GM23338 (cell line): ENCODE results near the gene SLC49A4. TPM values are rescaled to one million over a fixed set of nuclear protein-coding genes. Genes with fewer than 3 reads are reported as not detected.

Experiments used
- ATAC-seq: fragments of 200-7000 bp; cut with Tn5 transposase; 3 replicates; pipeline ENCODE4 v1.9.1; 2020
- DNase-seq: peaks from one replicate; pipeline ENCODE4 v3.0.0-alpha.2; 2015; ENCODE audit warnings: low spot score
- H2AFZ ChIP-seq: fragments of 200-600 bp; sonication (generic); 2 replicates; pipeline ENCODE4 v1.8.0; 2016; ENCODE audit warnings: antibody characterized with exemption, mild to moderate bottlenecking, moderate library complexity
- H3F3A ChIP-seq: fragments of 200-600 bp; sonication (generic); replicated peaks from 2 replicates; pipeline ENCODE4 v1.8.0; 2017; ENCODE audit warnings: antibody characterized with exemption, mixed run types, low read depth
- H3K27ac ChIP-seq: fragments of 200-600 bp; sonication (generic); 2 replicates; pipeline ENCODE4 v1.6.1; 2016; ENCODE audit warnings: low read depth
- H3K27me3 ChIP-seq: fragments of 200-600 bp; sonication (generic); 2 replicates; pipeline ENCODE4 v1.8.0; 2016; ENCODE audit warnings: mild to moderate bottlenecking, mixed run types, moderate library complexity; ENCODE audit not compliant: insufficient read depth
- H3K36me3 ChIP-seq: fragments of 200-600 bp; sonication (generic); 2 replicates; pipeline ENCODE4 v1.8.0; 2016; ENCODE audit warnings: mild to moderate bottlenecking; ENCODE audit not compliant: insufficient read depth
- H3K4me1 ChIP-seq: fragments of 200-600 bp; sonication (generic); 2 replicates; pipeline ENCODE4 v1.8.0; 2016; ENCODE audit warnings: mild to moderate bottlenecking, moderate library complexity; ENCODE audit not compliant: insufficient read depth
- H3K4me2 ChIP-seq: fragments of 200-600 bp; sonication (generic); 2 replicates; pipeline ENCODE4 v1.7.1; 2017; ENCODE audit warnings: mixed run types
- H3K4me3 ChIP-seq: fragments of 200-600 bp; sonication (generic); 2 replicates; pipeline ENCODE4 v1.6.1; 2016; ENCODE audit warnings: mixed run types
- H3K79me2 ChIP-seq: fragments of 200-600 bp; sonication (generic); replicated peaks from 2 replicates; pipeline ENCODE4 v1.8.0; 2017; ENCODE audit warnings: mild to moderate bottlenecking; ENCODE audit not compliant: insufficient read depth
- H3K9me2 ChIP-seq: fragments of 200-600 bp; sonication (generic); 2 replicates; pipeline ENCODE4 v1.8.0; 2017; ENCODE audit not compliant: insufficient read depth
- H4K20me1 ChIP-seq: fragments of 200-600 bp; sonication (generic); replicated peaks from 2 replicates; pipeline ENCODE4 v1.8.0; 2017; ENCODE audit warnings: mild to moderate bottlenecking; ENCODE audit not compliant: insufficient read depth
- H3K27ac Mint-ChIP-seq: 2 replicates; pipeline ENCODE4 v1.8.0; 2020; ENCODE audit warnings: inconsistent platforms, mild to moderate bottlenecking, moderate library complexity, mixed read lengths
- H3K27me3 Mint-ChIP-seq: 3 replicates; pipeline ENCODE4 v1.8.0; 2022; ENCODE audit warnings: low read depth, mild to moderate bottlenecking, moderate library complexity, mixed read lengths, inconsistent platforms; ENCODE audit not compliant: insufficient read depth, poor library complexity
- H3K36me3 Mint-ChIP-seq: 3 replicates; pipeline ENCODE4 v1.8.0; 2021; ENCODE audit warnings: low read depth, mild to moderate bottlenecking, inconsistent platforms, moderate library complexity, mixed read lengths
- H3K4me1 Mint-ChIP-seq: 3 replicates; pipeline ENCODE4 v1.8.0; 2020; ENCODE audit warnings: mild to moderate bottlenecking, inconsistent platforms, mixed read lengths
- H3K4me3 Mint-ChIP-seq: 3 replicates; pipeline ENCODE4 v1.8.0; 2021; ENCODE audit warnings: moderate library complexity, mild to moderate bottlenecking, inconsistent platforms, mixed read lengths
- H3K9me3 Mint-ChIP-seq: 3 replicates; pipeline ENCODE4 v1.8.0; 2020; ENCODE audit warnings: moderate library complexity, mild to moderate bottlenecking, inconsistent platforms, mixed read lengths
- CREB1 ChIP-seq: fragments of 250-450 bp; sonication (Bioruptor Pico); IDR thresholded peaks from 2 replicates; pipeline ENCODE4 v1.5.0; 2020; ENCODE audit warnings: low read depth, mild to moderate bottlenecking, moderate library complexity
- EZH2 ChIP-seq: fragments of 200-600 bp; sonication (generic); IDR thresholded peaks from one replicate; pipeline ENCODE4 v1.8.0; 2017; ENCODE audit warnings: antibody characterized with exemption, mild to moderate bottlenecking, low read depth; ENCODE audit not compliant: unreplicated experiment
- EZH2phosphoT487 ChIP-seq: fragments of 200-600 bp; sonication (generic); IDR thresholded peaks from one replicate; pipeline ENCODE4 v1.8.1; 2018; ENCODE audit warnings: antibody characterized with exemption; ENCODE audit not compliant: unreplicated experiment
- JUNB ChIP-seq: IDR thresholded peaks from one replicate; pipeline ENCODE4 v1.6.1; 2016; ENCODE audit warnings: antibody characterized with exemption; ENCODE audit not compliant: unreplicated experiment
- NANOG ChIP-seq: IDR thresholded peaks from 2 replicates; pipeline ENCODE4 v1.6.1; 2016; ENCODE audit warnings: antibody characterized with exemption, borderline replicate concordance
- POLR2AphosphoS5 ChIP-seq: IDR thresholded peaks from 2 replicates; pipeline ENCODE4 v1.6.1; 2016; ENCODE audit warnings: antibody characterized with exemption, low read depth
- STAT1 ChIP-seq: IDR thresholded peaks from one replicate; pipeline ENCODE4 v1.6.1; 2016; ENCODE audit warnings: antibody characterized with exemption; ENCODE audit not compliant: unreplicated experiment
- ZNF114 ChIP-seq: fragments of 250-450 bp; sonication (Bioruptor Pico); IDR thresholded peaks from 2 replicates; pipeline ENCODE4 v1.5.0; 2020; ENCODE audit warnings: mild to moderate bottlenecking, moderate library complexity
- ZNF331 ChIP-seq: fragments of 250-450 bp; sonication (Bioruptor Pico); IDR thresholded peaks from 2 replicates; pipeline ENCODE4 v1.5.0; 2020; ENCODE audit warnings: low read depth, mild to moderate bottlenecking, moderate library complexity
- polyA plus RNA-seq: library from polyadenylated mRNA; unstranded; fragments of >200 nt; fragmentation: Nextera tagmentation; extraction: Ambion mirVana; gene quantifications from 2 replicates; pipeline ENCODE4 v1.2.1, GENCODE V29; 2016
- total RNA-seq: library from RNA; depleted of rRNA; stranded (reverse); fragments of >200 nt; shearing (Covaris generic); gene quantifications from 2 replicates; pipeline ENCODE4 v1.2.3, GENCODE V29; 2014
- TF ChIP-seq, protein P1 (sequence below): IDR thresholded peaks from one replicate; pipeline ENCODE4 v1.6.1; 2018; ENCODE audit warnings: antibody characterized with exemption; ENCODE audit not compliant: unreplicated experiment
- TF ChIP-seq, protein P2 (sequence below), 2 experiments: fragments of 200-600 bp in 1 of 2; sonication (generic) in 1 of 2; conservative IDR thresholded peaks; 2 replicates each; pipeline versions ENCODE4 v1.5.1 to v1.6.1; 2016 to 2017; ENCODE audit warnings: antibody characterized with exemption in 2 of 2, low read depth in 2 of 2, mild to moderate bottlenecking in 2 of 2, moderate library complexity in 1 of 2
- TF ChIP-seq, protein P3 (sequence below): fragments of 250-450 bp; sonication (Bioruptor Pico); IDR thresholded peaks from 2 replicates; pipeline ENCODE4 v1.5.0; 2020; ENCODE audit warnings: mild to moderate bottlenecking, moderate library complexity
- TF ChIP-seq, protein P4 (sequence below): IDR thresholded peaks from 2 replicates; pipeline ENCODE4 v1.6.1; 2016; ENCODE audit warnings: antibody characterized with exemption

SLC49A4 gene
- total and polyA plus RNA-seq, 2 experiments from 2014 or later, result 3.7 to 16.8 TPM

DNA sequence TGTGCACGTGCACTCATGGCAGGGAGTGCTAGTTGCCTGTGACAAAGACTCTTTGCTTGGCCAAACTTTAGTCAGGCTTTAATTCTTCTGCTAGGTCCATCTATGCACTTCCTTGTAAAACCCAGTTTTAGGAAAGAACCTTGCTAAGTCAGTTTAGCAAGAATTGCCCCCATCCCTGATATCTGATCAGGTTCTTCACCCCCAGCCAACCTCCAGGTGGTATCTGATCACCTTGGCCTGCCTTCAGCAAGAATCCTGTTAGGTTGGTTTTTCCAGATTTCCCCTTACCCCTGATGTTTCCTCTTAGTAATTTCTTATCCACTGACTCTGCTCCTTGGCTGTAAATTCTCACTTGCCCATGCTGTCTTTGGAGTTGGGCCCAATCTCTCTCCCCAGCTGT lies 9.6 kb upstream of the SLC49A4 start:
- no peak overlapping the region for H3K27ac ChIP-seq
- H3K9me2 ChIP-seq, result 0 out of 2 replicates have a peak, but pooled peaks cover 2% of the 10 kb centered on the region
- no peak for ATAC-seq
- Mint-ChIP-seq H3K36me3 (peaks cover 15% of the 10 kb centered on the region), H3K4me3 (no peak overlapping the region), H3K27ac (no peak overlapping the region), H3K9me3 (peaks cover 8% of the 10 kb centered on the region), H3K27me3 (no peaks in the 10 kb centered on the region), H3K4me1 (no peaks in the 10 kb centered on the region)
- no peaks in the 10 kb centered on the region for H3F3A ChIP-seq
- H3K79me2 ChIP-seq, result 0 out of 2 replicates have a peak, but pooled peaks cover 3% of the 10 kb centered on the region
- no peaks in the 10 kb centered on the region for H3K27me3 ChIP-seq
- no peak overlapping the region for H3K4me2 ChIP-seq
- H2AFZ ChIP-seq, result no peak overlapping the region
- H3K4me3 ChIP-seq, result no peak overlapping the region
- DNase-seq, result no peak
- no peaks in the 10 kb centered on the region for H4K20me1 ChIP-seq
- H3K4me1 ChIP-seq, result no peaks in the 10 kb centered on the region
- TF ChIP-seq ZNF114 (CRISPR knock-in tag), result no peak
- TF ChIP-seq, protein P1, sequence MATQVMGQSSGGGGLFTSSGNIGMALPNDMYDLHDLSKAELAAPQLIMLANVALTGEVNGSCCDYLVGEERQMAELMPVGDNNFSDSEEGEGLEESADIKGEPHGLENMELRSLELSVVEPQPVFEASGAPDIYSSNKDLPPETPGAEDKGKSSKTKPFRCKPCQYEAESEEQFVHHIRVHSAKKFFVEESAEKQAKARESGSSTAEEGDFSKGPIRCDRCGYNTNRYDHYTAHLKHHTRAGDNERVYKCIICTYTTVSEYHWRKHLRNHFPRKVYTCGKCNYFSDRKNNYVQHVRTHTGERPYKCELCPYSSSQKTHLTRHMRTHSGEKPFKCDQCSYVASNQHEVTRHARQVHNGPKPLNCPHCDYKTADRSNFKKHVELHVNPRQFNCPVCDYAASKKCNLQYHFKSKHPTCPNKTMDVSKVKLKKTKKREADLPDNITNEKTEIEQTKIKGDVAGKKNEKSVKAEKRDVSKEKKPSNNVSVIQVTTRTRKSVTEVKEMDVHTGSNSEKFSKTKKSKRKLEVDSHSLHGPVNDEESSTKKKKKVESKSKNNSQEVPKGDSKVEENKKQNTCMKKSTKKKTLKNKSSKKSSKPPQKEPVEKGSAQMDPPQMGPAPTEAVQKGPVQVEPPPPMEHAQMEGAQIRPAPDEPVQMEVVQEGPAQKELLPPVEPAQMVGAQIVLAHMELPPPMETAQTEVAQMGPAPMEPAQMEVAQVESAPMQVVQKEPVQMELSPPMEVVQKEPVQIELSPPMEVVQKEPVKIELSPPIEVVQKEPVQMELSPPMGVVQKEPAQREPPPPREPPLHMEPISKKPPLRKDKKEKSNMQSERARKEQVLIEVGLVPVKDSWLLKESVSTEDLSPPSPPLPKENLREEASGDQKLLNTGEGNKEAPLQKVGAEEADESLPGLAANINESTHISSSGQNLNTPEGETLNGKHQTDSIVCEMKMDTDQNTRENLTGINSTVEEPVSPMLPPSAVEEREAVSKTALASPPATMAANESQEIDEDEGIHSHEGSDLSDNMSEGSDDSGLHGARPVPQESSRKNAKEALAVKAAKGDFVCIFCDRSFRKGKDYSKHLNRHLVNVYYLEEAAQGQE, result no peak
- TF ChIP-seq NANOG, result no peak
- TF ChIP-seq EZH2phosphoT487, result no peak
- TF ChIP-seq CREB1 (CRISPR knock-in tag), result no peak
- TF ChIP-seq, protein P2, sequence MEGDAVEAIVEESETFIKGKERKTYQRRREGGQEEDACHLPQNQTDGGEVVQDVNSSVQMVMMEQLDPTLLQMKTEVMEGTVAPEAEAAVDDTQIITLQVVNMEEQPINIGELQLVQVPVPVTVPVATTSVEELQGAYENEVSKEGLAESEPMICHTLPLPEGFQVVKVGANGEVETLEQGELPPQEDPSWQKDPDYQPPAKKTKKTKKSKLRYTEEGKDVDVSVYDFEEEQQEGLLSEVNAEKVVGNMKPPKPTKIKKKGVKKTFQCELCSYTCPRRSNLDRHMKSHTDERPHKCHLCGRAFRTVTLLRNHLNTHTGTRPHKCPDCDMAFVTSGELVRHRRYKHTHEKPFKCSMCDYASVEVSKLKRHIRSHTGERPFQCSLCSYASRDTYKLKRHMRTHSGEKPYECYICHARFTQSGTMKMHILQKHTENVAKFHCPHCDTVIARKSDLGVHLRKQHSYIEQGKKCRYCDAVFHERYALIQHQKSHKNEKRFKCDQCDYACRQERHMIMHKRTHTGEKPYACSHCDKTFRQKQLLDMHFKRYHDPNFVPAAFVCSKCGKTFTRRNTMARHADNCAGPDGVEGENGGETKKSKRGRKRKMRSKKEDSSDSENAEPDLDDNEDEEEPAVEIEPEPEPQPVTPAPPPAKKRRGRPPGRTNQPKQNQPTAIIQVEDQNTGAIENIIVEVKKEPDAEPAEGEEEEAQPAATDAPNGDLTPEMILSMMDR (conservative IDR thresholded peaks at IDR 0.05; ENCODE audit: low read depth in 2 of 2), result no peak
- TF ChIP-seq EZH2, result no peak
- no peak for TF ChIP-seq STAT1
- TF ChIP-seq, protein P3, sequence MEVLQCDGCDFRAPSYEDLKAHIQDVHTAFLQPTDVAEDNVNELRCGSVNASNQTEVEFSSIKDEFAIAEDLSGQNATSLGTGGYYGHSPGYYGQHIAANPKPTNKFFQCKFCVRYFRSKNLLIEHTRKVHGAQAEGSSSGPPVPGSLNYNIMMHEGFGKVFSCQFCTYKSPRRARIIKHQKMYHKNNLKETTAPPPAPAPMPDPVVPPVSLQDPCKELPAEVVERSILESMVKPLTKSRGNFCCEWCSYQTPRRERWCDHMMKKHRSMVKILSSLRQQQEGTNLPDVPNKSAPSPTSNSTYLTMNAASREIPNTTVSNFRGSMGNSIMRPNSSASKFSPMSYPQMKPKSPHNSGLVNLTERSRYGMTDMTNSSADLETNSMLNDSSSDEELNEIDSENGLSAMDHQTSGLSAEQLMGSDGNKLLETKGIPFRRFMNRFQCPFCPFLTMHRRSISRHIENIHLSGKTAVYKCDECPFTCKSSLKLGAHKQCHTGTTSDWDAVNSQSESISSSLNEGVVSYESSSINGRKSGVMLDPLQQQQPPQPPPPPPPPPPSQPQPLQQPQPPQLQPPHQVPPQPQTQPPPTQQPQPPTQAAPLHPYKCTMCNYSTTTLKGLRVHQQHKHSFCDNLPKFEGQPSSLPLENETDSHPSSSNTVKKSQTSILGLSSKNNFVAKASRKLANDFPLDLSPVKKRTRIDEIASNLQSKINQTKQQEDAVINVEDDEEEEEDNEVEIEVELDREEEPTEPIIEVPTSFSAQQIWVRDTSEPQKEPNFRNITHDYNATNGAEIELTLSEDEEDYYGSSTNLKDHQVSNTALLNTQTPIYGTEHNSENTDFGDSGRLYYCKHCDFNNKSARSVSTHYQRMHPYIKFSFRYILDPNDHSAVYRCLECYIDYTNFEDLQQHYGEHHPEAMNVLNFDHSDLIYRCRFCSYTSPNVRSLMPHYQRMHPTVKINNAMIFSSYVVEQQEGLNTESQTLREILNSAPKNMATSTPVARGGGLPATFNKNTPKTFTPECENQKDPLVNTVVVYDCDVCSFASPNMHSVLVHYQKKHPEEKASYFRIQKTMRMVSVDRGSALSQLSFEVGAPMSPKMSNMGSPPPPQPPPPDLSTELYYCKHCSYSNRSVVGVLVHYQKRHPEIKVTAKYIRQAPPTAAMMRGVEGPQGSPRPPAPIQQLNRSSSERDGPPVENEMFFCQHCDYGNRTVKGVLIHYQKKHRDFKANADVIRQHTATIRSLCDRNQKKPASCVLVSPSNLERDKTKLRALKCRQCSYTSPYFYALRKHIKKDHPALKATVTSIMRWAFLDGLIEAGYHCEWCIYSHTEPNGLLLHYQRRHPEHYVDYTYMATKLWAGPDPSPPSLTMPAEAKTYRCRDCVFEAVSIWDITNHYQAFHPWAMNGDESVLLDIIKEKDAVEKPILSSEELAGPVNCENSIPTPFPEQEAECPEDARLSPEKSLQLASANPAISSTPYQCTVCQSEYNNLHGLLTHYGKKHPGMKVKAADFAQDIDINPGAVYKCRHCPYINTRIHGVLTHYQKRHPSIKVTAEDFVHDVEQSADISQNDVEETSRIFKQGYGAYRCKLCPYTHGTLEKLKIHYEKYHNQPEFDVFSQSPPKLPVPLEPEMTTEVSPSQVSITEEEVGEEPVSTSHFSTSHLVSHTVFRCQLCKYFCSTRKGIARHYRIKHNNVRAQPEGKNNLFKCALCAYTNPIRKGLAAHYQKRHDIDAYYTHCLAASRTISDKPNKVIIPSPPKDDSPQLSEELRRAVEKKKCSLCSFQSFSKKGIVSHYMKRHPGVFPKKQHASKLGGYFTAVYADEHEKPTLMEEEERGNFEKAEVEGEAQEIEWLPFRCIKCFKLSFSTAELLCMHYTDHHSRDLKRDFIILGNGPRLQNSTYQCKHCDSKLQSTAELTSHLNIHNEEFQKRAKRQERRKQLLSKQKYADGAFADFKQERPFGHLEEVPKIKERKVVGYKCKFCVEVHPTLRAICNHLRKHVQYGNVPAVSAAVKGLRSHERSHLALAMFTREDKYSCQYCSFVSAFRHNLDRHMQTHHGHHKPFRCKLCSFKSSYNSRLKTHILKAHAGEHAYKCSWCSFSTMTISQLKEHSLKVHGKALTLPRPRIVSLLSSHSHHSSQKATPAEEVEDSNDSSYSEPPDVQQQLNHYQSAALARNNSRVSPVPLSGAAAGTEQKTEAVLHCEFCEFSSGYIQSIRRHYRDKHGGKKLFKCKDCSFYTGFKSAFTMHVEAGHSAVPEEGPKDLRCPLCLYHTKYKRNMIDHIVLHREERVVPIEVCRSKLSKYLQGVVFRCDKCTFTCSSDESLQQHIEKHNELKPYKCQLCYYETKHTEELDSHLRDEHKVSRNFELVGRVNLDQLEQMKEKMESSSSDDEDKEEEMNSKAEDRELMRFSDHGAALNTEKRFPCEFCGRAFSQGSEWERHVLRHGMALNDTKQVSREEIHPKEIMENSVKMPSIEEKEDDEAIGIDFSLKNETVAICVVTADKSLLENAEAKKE (CRISPR knock-in tag), result no peak
- TF ChIP-seq, protein P4, sequence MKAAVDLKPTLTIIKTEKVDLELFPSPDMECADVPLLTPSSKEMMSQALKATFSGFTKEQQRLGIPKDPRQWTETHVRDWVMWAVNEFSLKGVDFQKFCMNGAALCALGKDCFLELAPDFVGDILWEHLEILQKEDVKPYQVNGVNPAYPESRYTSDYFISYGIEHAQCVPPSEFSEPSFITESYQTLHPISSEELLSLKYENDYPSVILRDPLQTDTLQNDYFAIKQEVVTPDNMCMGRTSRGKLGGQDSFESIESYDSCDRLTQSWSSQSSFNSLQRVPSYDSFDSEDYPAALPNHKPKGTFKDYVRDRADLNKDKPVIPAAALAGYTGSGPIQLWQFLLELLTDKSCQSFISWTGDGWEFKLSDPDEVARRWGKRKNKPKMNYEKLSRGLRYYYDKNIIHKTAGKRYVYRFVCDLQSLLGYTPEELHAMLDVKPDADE, result no peak
- TF ChIP-seq JUNB, result no peak
- TF ChIP-seq POLR2AphosphoS5, result no peak
- TF ChIP-seq ZNF331 (CRISPR knock-in tag), result no peak
- H3K36me3 ChIP-seq, result peaks cover 12% of the 10 kb centered on the region
